HepG2 (cell line): ENCODE data around the gene PKD2L1. TPM values are rescaled to one million over a fixed set of nuclear protein-coding genes. Genes with fewer than 3 reads are reported as not detected.

Experiments used
- AKNA ChIP-seq: sonication (generic); formaldehyde crosslinking; IDR thresholded peaks from 2 replicates; pipeline ENCODE4 v1.4.0; 2020; ENCODE audit warnings: missing genetic modification reagents, borderline replicate concordance
- BRD4 ChIP-seq: sonication (generic); formaldehyde crosslinking; IDR thresholded peaks from 2 replicates; pipeline ENCODE4 v1.4.0; 2020; ENCODE audit warnings: missing genetic modification reagents
- CEBPZ ChIP-seq: IDR thresholded peaks from 2 replicates; pipeline ENCODE4 v1.6.1; 2012; ENCODE audit warnings: low read length, improper control_type of control experiment
- ETV6 ChIP-seq: sonication (generic); formaldehyde crosslinking; conservative IDR thresholded peaks from 2 replicates; pipeline ENCODE4 v1.4.0; 2020; ENCODE audit warnings: missing genetic modification reagents
- GFI1 ChIP-seq: sonication (generic); formaldehyde crosslinking; IDR thresholded peaks from 2 replicates; pipeline ENCODE4 v1.5.0; 2020; ENCODE audit warnings: missing genetic modification reagents, mild to moderate bottlenecking, borderline replicate concordance
- HES4 ChIP-seq: sonication (generic); formaldehyde crosslinking; IDR thresholded peaks from 2 replicates; pipeline ENCODE4 v1.9.0; 2021; ENCODE audit warnings: mild to moderate bottlenecking, missing genetic modification reagents, borderline replicate concordance
- MAZ ChIP-seq, 2 experiments: sonication (generic) in 1 of 2; formaldehyde crosslinking in 1 of 2; IDR thresholded peaks; 2 replicates each; pipeline versions ENCODE4 v1.5.0 to v1.6.1; 2012 to 2020; ENCODE audit warnings: low read depth in 2 of 2, mild to moderate bottlenecking in 2 of 2, borderline replicate concordance in 1 of 2, improper control_type of control experiment in 1 of 2, low read length in 1 of 2, missing genetic modification reagents in 1 of 2, moderate library complexity in 1 of 2
- RBM39 ChIP-seq: fragments of 200-400 bp; formaldehyde crosslinking; IDR thresholded peaks from one replicate; pipeline ENCODE4 v1.6.1; 2018; ENCODE audit warnings: antibody characterized with exemption, mild to moderate bottlenecking, low read depth, low read length; ENCODE audit not compliant: poor library complexity, severe bottlenecking
- RFX5 ChIP-seq: IDR thresholded peaks from 2 replicates; pipeline ENCODE4 v1.6.1; 2011; ENCODE audit warnings: low read depth, low read length, improper control_type of control experiment
- TBX2 ChIP-seq: sonication (generic); formaldehyde crosslinking; IDR thresholded peaks from 2 replicates; pipeline ENCODE4 v1.5.0; 2020; ENCODE audit warnings: missing genetic modification reagents, mild to moderate bottlenecking, borderline replicate concordance
- TGIF2 ChIP-seq: IDR thresholded peaks from 2 replicates; pipeline ENCODE4 v1.6.1; 2016; ENCODE audit warnings: control low read depth, missing compliant biosample characterization
- TP53 ChIP-seq: sonication (generic); formaldehyde crosslinking; conservative IDR thresholded peaks from 2 replicates; pipeline ENCODE4 v1.4.0; 2020; ENCODE audit warnings: missing genetic modification reagents
- YY1 ChIP-seq: IDR thresholded peaks from 2 replicates; pipeline ENCODE4 v1.6.1; 2011; ENCODE audit warnings: low read length, low read depth, moderate library complexity, mild to moderate bottlenecking; ENCODE audit not compliant: insufficient read depth, insufficient replicate concordance
- ZBTB3 ChIP-seq: sonication (generic); formaldehyde crosslinking; IDR thresholded peaks from 2 replicates; pipeline ENCODE4 v1.4.0; 2020; ENCODE audit warnings: low read depth, mild to moderate bottlenecking, moderate library complexity, missing genetic modification reagents, borderline replicate concordance
- ZEB1 ChIP-seq: IDR thresholded peaks from 2 replicates; pipeline ENCODE4 v1.6.1; 2012; ENCODE audit warnings: mild to moderate bottlenecking, low read depth, inconsistent platforms; ENCODE audit not compliant: insufficient replicate concordance
- ZNF101 ChIP-seq: sonication (generic); formaldehyde crosslinking; IDR thresholded peaks from 2 replicates; pipeline ENCODE4 v1.4.0; 2020; ENCODE audit warnings: mild to moderate bottlenecking, low read depth, missing genetic modification reagents, borderline replicate concordance
- ZNF180 ChIP-seq: sonication (generic); formaldehyde crosslinking; IDR thresholded peaks from 2 replicates; pipeline ENCODE4 v1.4.0; 2020; ENCODE audit warnings: low read depth, missing genetic modification reagents, borderline replicate concordance
- ZNF230 ChIP-seq: sonication (generic); formaldehyde crosslinking; IDR thresholded peaks from 2 replicates; pipeline ENCODE4 v1.4.0; 2020; ENCODE audit warnings: mild to moderate bottlenecking, missing genetic modification reagents
- ZNF567 ChIP-seq: sonication (generic); formaldehyde crosslinking; IDR thresholded peaks from 2 replicates; pipeline ENCODE4 v1.8.1; 2023; ENCODE audit warnings: mild to moderate bottlenecking, missing genetic modification reagents, borderline replicate concordance
- ZNF724P ChIP-seq: sonication (generic); formaldehyde crosslinking; IDR thresholded peaks from 2 replicates; pipeline ENCODE4 v1.8.0; 2022; ENCODE audit warnings: missing genetic modification reagents, borderline replicate concordance
- polyA plus RNA-seq, 8 experiments: library from polyadenylated mRNA; depleted of rRNA in 3 of 8; stranded (reverse) in 7 of 8; unstranded in 1 of 8; fragments of >200 nt; fragmentation: Illumina TruSeq in 4 of 8; extraction: Trizol in 4 of 8; gene quantifications; 2 replicates each; pipeline versions ENCODE4 v1.2.1 to v1.2.3, GENCODE V29; 2011 to 2016; ENCODE audit warnings: low read depth in 4 of 8, missing spikeins in 1 of 8, mixed read lengths in 1 of 8; ENCODE audit not compliant: insufficient read depth in 1 of 8
- total RNA-seq, 5 experiments: library from RNA; depleted of rRNA; stranded (reverse); fragments of >200 nt; fragmentation: Illumina TruSeq; extraction: Trizol; gene quantifications; 2 replicates each; pipeline ENCODE4 v1.2.3, GENCODE V29; 2016; ENCODE audit warnings: low read depth in 1 of 5

PKD2L1 gene
- total and polyA plus RNA-seq, 2 of the 13 experiments (the other 11 are each of a cell fraction or from before 2014, with no cell fraction given): 0.07 to 0.15 TPM

- no peak for TF ChIP-seq CEBPZ
- no peak for TF ChIP-seq RFX5
- TF ChIP-seq ZNF230: no peak
- no peak for TF ChIP-seq ZNF567 (CRISPR knock-in tag)
- TF ChIP-seq ETV6 (CRISPR knock-in tag): no peak
- TF ChIP-seq GFI1: no peak
- TF ChIP-seq TBX2 (CRISPR knock-in tag): no peak
- no peak for TF ChIP-seq HES4 (CRISPR knock-in tag)
- TF ChIP-seq ZNF724P (CRISPR knock-in tag): 0 out of 2 replicates have a peak, but pooled peaks have one; percentile 1
- TF ChIP-seq TGIF2 (CRISPR knock-in tag): no peak
- TF ChIP-seq TP53 (CRISPR knock-in tag): 0 out of 2 replicates have a peak, but pooled peaks have one; percentile 9
- TF ChIP-seq RBM39: no peak
- TF ChIP-seq ZBTB3 (CRISPR knock-in tag): no peak
- TF ChIP-seq AKNA (CRISPR knock-in tag): no peak
- TF ChIP-seq ZNF180 (CRISPR knock-in tag): no peak
- TF ChIP-seq BRD4 (CRISPR knock-in tag): 0 out of 2 replicates have a peak, but pooled peaks have one; percentile 75
- TF ChIP-seq MAZ (IDR thresholded peaks at IDR 0.05; ENCODE audit: borderline replicate concordance, low read depth, low read length): no peak
- no peak for TF ChIP-seq MAZ (CRISPR knock-in tag; IDR thresholded peaks at IDR 0.05; ENCODE audit: low read depth)
- no peak for TF ChIP-seq ZEB1
- no peak for TF ChIP-seq YY1
- no peak for TF ChIP-seq ZNF101 (CRISPR knock-in tag)
These were observed 42.6 kb upstream of the PKD2L1 start (continued) for GRCh38 chr10:100372415-100373297.
